GM23248 (cell line): ENCODE data around the gene FBXO47.

Source experiments
- EZH2 ChIP-seq: fragments of 200-600 bp; sonication (generic); IDR thresholded peaks from 2 replicates; pipeline ENCODE4 v1.6.1; 2018; ENCODE audit warnings: antibody characterized with exemption, mild to moderate bottlenecking; ENCODE audit not compliant: insufficient read depth, poor library complexity, severe bottlenecking
- EZH2phosphoT487 ChIP-seq: fragments of 200-600 bp; sonication (generic); IDR thresholded peaks from 2 replicates; pipeline ENCODE4 v1.6.1; 2018; ENCODE audit warnings: antibody characterized with exemption, moderate library complexity, mild to moderate bottlenecking, low read depth; ENCODE audit not compliant: insufficient read depth

DNA sequence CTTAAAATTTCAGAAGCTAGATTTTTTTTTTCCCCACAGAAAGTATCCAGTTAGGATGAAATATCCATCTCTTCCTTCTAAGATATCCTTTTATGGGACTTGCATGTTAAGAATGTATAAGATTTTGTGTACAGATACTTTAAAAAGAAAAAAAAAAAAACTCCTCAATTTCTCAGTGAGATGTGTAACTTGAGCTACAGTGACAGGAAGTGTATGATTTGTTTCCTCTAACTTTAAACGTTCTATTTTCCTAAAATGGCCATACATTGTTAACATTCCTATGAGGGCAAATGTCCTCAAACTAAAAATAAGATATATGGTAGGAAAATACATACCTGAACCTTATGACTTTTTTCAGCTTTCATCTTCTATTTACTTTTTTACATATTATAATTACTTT lies 8.9 kb downstream of the FBXO47 start:
- TF ChIP-seq EZH2phosphoT487, result no peak
- TF ChIP-seq EZH2, result no peak
